ENCODE results near the gene RAB40C.

The RAB40C gene

GRCh38 chr16:668519-669171 is 78.8 kb downstream of the RAB40C start:
- no peak for DNase-seq (ENCODE audit: low spot score)

GRCh38 chr16:669666-670065 is 79.8 kb downstream of the RAB40C start:
- no peak for DNase-seq (ENCODE audit: low spot score)

- no peak for DNase-seq (ENCODE audit: low spot score)
Observed at GRCh38 chr16:670485-671352, 80.9 kb downstream of the RAB40C start.

GRCh38 chr16:671353-672131 is 81.7 kb downstream of the RAB40C start:
- no peak for DNase-seq (ENCODE audit: low spot score)

- no peak for DNase-seq (ENCODE audit: low spot score)
Observed at GRCh38 chr16:672371-672770, 82.5 kb downstream of the RAB40C start.

GRCh38 chr16:672851-673250 is 83.0 kb downstream of the RAB40C start:
- DNase-seq (ENCODE audit: low spot score): no peak

- DNase-seq (ENCODE audit: low spot score): no peak
Observed at GRCh38 chr16:673399-673991, 83.6 kb downstream of the RAB40C start.

GRCh38 chr16:674214-674881 is 84.5 kb downstream of the RAB40C start:
- no peak for DNase-seq (ENCODE audit: low spot score)

GRCh38 chr16:674968-675883 is 85.4 kb downstream of the RAB40C start, which contains the start of gene RHBDL1:
TSS of gene RHBDL1 (plus strand) at chr16:675671. CDS start at chr16:675791, 120 bp downstream.
- no peak for DNase-seq (ENCODE audit: low spot score)

GRCh38 chr16:675884-676564 is 86.2 kb downstream of the RAB40C start:
- DNase-seq (ENCODE audit: low spot score): no peak

GRCh38 chr16:676565-676902 is 86.7 kb downstream of the RAB40C start:
- no peak for DNase-seq (ENCODE audit: low spot score)

GRCh38 chr16:676913-677312 is 87.0 kb downstream of the RAB40C start:
- no peak for DNase-seq (ENCODE audit: low spot score)

GRCh38 chr16:677316-678190 is 87.7 kb downstream of the RAB40C start:
- no peak for DNase-seq (ENCODE audit: low spot score)

- peak; percentile 69 for DNase-seq (ENCODE audit: low spot score)
Observed at GRCh38 chr16:678209-678857, 88.5 kb downstream of the RAB40C start.

Measured in cerebellar cortex (tissue), 1 donor.